Neural progenitor cell (in vitro differentiated cells): ENCODE results near the gene USP2. TPM values are rescaled to one million over a fixed set of nuclear protein-coding genes. Genes with fewer than 3 reads are reported as not detected.

Source experiments
- DNase-seq: peaks from one replicate; pipeline ENCODE4 v3.0.0-alpha.2; 2016; ENCODE audit warnings: low spot score
- H2AFZ ChIP-seq: fragments of 200-600 bp; sonication (generic); replicated peaks from 2 replicates; pipeline ENCODE4 v1.6.1; 2016; ENCODE audit warnings: antibody characterized with exemption
- H3F3A ChIP-seq: fragments of 200-600 bp; sonication (generic); 2 replicates; pipeline ENCODE4 v1.6.1; 2016; ENCODE audit warnings: antibody characterized with exemption, low read depth
- H3K27ac ChIP-seq: fragments of 200-600 bp; sonication (generic); 2 replicates; pipeline ENCODE4 v1.5.1; 2016; ENCODE audit warnings: mild to moderate bottlenecking
- H3K27me3 ChIP-seq: fragments of 200-600 bp; sonication (generic); 2 replicates; pipeline ENCODE4 v1.6.1; 2016; ENCODE audit warnings: mild to moderate bottlenecking, moderate library complexity
- H3K36me3 ChIP-seq: fragments of 200-600 bp; sonication (generic); 2 replicates; pipeline ENCODE4 v1.5.1; 2016
- H3K4me1 ChIP-seq: fragments of 200-600 bp; sonication (generic); 2 replicates; pipeline ENCODE4 v1.6.1; 2016; ENCODE audit warnings: mixed run types
- H3K4me2 ChIP-seq: fragments of 200-600 bp; sonication (generic); 2 replicates; pipeline ENCODE4 v1.6.1; 2016
- H3K4me3 ChIP-seq: fragments of 200-600 bp; sonication (generic); 2 replicates; pipeline ENCODE4 v1.5.1; 2016
- H3K79me2 ChIP-seq: fragments of 200-600 bp; sonication (generic); 2 replicates; pipeline ENCODE4 v1.6.1; 2016; ENCODE audit warnings: low read depth
- H3K9ac ChIP-seq: fragments of 200-600 bp; sonication (generic); 2 replicates; pipeline ENCODE4 v1.6.1; 2016
- H3K9me3 ChIP-seq: fragments of 200-600 bp; sonication (generic); 2 replicates; pipeline ENCODE4 v1.5.1; 2016; ENCODE audit warnings: low read depth
- H4K20me1 ChIP-seq: fragments of 200-600 bp; sonication (generic); 2 replicates; pipeline ENCODE4 v1.6.1; 2016; ENCODE audit warnings: low read depth
- H3K27ac Mint-ChIP-seq: 3 replicates; pipeline ENCODE4 v1.8.0; 2021; ENCODE audit warnings: mixed read lengths
- H3K27me3 Mint-ChIP-seq: 2 replicates; pipeline ENCODE4 v1.8.0; 2022; ENCODE audit warnings: low read depth, mild to moderate bottlenecking, inconsistent platforms, moderate library complexity, mixed read lengths; ENCODE audit not compliant: insufficient read depth
- H3K36me3 Mint-ChIP-seq: 3 replicates; pipeline ENCODE4 v1.8.0; 2021; ENCODE audit warnings: mixed read lengths
- H3K4me1 Mint-ChIP-seq: 3 replicates; pipeline ENCODE4 v1.8.0; 2021; ENCODE audit warnings: mixed read lengths
- H3K4me3 Mint-ChIP-seq: 3 replicates; pipeline ENCODE4 v1.8.0; 2021; ENCODE audit warnings: mild to moderate bottlenecking, moderate library complexity, mixed read lengths
- H3K9me3 Mint-ChIP-seq: 3 replicates; pipeline ENCODE4 v1.8.0; 2020; ENCODE audit warnings: mixed read lengths
- EZH2 ChIP-seq: fragments of 200-600 bp; sonication (generic); IDR thresholded peaks from 2 replicates; pipeline ENCODE4 v1.6.1; 2017; ENCODE audit warnings: antibody characterized with exemption, mild to moderate bottlenecking, moderate library complexity
- EZH2phosphoT487 ChIP-seq: fragments of 200-600 bp; sonication (generic); IDR thresholded peaks from 2 replicates; pipeline ENCODE4 v1.6.1; 2017; ENCODE audit warnings: antibody characterized with exemption
- total RNA-seq: library from RNA; depleted of rRNA; stranded (reverse); fragments of >200 nt; gene quantifications from 2 replicates; pipeline ENCODE4 v1.2.3, GENCODE V29; 2015; ENCODE audit warnings: low replicate concordance
- TF ChIP-seq, protein P1 (sequence below): fragments of 200-600 bp; sonication (generic); IDR thresholded peaks from 2 replicates; pipeline ENCODE4 v1.5.1; 2017; ENCODE audit warnings: antibody characterized with exemption, mild to moderate bottlenecking

Gene USP2
- total RNA-seq, 1 donor from 2014 or later = 2.6 TPM

DNA sequence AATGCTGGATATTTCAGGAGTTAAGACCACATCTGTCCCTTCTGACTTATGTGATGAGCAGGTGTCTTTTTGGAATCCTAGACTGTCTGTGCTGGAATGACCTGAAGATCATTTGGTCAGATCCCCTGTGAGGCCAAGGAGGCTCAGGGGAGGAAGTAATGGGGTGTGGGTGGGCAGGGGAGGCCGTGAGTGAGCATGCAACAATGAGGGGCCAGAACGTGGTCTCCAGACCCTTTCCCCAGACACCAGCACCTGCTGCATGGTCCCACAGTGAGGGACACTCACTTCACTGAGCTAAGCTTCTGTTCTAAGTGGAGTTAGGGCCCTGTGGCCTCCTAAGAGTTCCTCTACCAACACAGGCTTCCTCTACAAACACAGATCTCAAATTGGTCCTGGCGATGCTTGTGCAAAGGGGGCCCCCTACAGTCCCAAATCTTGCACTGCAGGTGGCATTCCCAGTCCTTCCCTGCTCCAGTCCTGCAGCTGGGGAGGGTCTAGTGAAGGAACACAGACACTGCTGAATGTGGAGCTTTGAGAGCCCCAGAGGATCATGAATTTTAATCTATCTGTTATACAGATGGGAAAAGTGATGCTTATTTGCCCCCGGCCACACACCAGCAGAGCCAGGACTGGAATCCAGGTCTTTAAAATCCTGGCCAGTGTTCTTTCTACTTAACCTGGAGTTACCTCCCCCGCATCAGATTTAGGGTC, 7.4 kb downstream of the USP2 start:
- H3K27me3 ChIP-seq = no peaks in the 10 kb centered on the region
- Mint-ChIP-seq H3K4me1 (peaks cover 67% of the 10 kb centered on the region), H3K27me3 (peaks cover 15% of the 10 kb centered on the region), H3K27ac (peak overlapping the region; percentile 72), H3K36me3 (no peaks in the 10 kb centered on the region), H3K9me3 (no peaks in the 10 kb centered on the region), H3K4me3 (peak overlapping the region; percentile 24)
- TF ChIP-seq, protein P1, sequence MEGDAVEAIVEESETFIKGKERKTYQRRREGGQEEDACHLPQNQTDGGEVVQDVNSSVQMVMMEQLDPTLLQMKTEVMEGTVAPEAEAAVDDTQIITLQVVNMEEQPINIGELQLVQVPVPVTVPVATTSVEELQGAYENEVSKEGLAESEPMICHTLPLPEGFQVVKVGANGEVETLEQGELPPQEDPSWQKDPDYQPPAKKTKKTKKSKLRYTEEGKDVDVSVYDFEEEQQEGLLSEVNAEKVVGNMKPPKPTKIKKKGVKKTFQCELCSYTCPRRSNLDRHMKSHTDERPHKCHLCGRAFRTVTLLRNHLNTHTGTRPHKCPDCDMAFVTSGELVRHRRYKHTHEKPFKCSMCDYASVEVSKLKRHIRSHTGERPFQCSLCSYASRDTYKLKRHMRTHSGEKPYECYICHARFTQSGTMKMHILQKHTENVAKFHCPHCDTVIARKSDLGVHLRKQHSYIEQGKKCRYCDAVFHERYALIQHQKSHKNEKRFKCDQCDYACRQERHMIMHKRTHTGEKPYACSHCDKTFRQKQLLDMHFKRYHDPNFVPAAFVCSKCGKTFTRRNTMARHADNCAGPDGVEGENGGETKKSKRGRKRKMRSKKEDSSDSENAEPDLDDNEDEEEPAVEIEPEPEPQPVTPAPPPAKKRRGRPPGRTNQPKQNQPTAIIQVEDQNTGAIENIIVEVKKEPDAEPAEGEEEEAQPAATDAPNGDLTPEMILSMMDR = peak; percentile 94
- TF ChIP-seq EZH2phosphoT487 (no peak), EZH2 (no peak)
- no peak overlapping the region for H3K27ac ChIP-seq
- no peak overlapping the region for H2AFZ ChIP-seq
- H3F3A ChIP-seq = peaks cover 44% of the 10 kb centered on the region
- no peaks in the 10 kb centered on the region for H3K9me3 ChIP-seq
- H3K9ac ChIP-seq = no peak overlapping the region
- peaks cover 65% of the 10 kb centered on the region for H3K4me1 ChIP-seq
- no peaks in the 10 kb centered on the region for H3K36me3 ChIP-seq
- H4K20me1 ChIP-seq = peaks cover 6% of the 10 kb centered on the region
- no peaks in the 10 kb centered on the region for H3K79me2 ChIP-seq
- H3K4me3 ChIP-seq = no peak overlapping the region
- DNase-seq = peak; percentile 89
- peak overlapping the region; percentile 28 for H3K4me2 ChIP-seq

DNA sequence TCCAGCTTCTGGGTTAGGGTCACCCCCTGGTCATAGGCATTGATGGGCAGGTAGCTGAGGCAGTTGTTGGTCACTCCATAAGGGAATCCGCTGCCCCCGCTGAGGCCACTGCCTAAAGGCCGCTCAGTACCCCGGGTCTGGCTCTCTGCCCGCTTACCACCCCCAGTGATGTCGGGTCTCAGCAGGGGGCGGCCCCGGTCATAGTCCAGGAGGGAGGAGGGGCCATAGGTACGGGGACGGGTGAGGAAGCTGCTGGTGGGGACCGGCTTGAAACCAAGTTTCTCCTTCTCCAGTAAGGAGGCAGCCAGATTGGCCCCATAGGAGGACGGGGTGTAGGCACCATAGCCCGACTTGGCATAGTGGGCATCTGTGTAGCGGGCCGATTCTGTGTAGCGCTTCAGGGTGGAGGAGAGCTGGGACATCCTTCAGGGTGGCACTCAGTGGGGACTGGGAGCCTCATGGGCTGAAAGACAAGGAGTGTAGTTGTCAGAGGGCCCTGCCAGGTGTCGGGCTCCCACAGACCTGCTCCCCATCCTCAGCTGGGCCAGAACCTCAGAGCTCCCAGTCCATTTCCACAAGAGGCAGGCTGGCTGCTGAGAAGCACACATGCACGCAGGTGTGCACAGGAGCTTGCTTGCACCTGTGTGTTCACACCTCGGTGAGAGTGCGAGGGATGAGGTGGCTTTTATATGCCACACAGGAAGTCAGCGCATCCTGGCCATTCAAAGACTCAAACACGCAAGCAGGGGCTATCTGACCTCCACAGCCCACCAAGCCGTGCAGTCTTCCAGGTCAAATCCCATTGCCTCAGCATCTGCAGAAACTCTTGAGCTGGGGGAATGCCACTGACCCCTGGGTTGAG, 8.2 kb downstream of the USP2 start:
- Mint-ChIP-seq H3K27ac (no peak overlapping the region), H3K9me3 (no peaks in the 10 kb centered on the region), H3K36me3 (no peaks in the 10 kb centered on the region), H3K4me3 (no peak overlapping the region), H3K27me3 (peaks cover 15% of the 10 kb centered on the region), H3K4me1 (peaks cover 67% of the 10 kb centered on the region)
- Histone ChIP-seq H3K9me3 (no peaks in the 10 kb centered on the region), H3K36me3 (no peaks in the 10 kb centered on the region), H3K4me2 (no peak overlapping the region), H3F3A (peaks cover 37% of the 10 kb centered on the region), H3K4me3 (no peak overlapping the region), H3K27ac (no peak overlapping the region), H3K4me1 (peaks cover 60% of the 10 kb centered on the region), H3K27me3 (no peaks in the 10 kb centered on the region), H3K9ac (no peak overlapping the region), H4K20me1 (peaks cover 3% of the 10 kb centered on the region), H2AFZ (no peak overlapping the region), H3K79me2 (no peaks in the 10 kb centered on the region)
- no peak for DNase-seq
- TF ChIP-seq EZH2 = no peak
- TF ChIP-seq, protein P1 = no peak

DNA sequence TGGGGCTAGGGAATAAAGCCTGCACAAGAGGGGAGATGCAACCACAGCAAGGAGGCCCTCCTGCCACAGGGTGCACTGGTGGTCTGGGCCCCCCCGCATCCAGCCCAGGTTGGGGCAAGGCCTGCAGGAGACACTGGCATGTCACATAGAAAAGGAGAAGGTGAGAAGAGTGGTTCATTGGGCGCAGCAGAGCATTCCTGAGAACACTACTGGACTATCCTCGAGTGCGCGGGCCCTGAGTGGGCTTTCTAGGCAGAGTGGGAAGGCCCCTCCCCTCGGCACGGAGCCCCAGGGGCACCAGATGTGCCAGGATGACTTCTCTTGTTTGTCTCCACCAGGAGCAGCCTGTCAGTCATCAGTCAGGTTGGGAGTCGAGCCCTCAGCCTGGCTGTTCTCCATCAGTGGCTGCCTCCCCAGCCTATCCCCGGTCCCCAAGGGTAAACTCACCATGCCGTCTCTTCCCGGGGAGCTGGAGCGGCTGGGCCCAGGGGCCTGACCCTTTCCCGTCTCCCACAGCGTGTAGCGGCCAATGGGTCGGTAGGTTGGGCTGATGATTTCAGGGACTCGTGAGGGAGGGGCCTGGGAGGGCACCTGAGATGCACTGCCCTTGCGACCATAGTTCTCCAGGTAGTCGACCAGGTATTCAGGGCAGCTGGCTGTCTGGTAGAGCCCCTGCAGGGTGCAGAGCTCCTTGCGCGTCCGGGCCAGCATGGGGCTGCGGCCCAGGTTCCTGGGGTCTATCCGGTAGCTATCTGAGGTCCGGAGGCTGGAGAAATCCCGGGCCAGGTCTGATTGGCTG, 9.0 kb downstream of the USP2 start:
- no peaks in the 10 kb centered on the region for H3K36me3 ChIP-seq
- Mint-ChIP-seq H3K9me3 (no peaks in the 10 kb centered on the region), H3K4me1 (peaks cover 69% of the 10 kb centered on the region), H3K36me3 (no peaks in the 10 kb centered on the region), H3K4me3 (no peak overlapping the region), H3K27me3 (peaks cover 15% of the 10 kb centered on the region), H3K27ac (peak overlapping the region; percentile 75)
- peaks cover 28% of the 10 kb centered on the region for H3F3A ChIP-seq
- no peak overlapping the region for H3K27ac ChIP-seq
- H3K4me3 ChIP-seq = no peak overlapping the region
- no peak for TF ChIP-seq EZH2phosphoT487
- TF ChIP-seq EZH2 = no peak
- TF ChIP-seq, protein P1 = no peak
- no peak overlapping the region for H3K4me2 ChIP-seq
- H3K27me3 ChIP-seq = no peaks in the 10 kb centered on the region
- peaks cover 52% of the 10 kb centered on the region for H3K4me1 ChIP-seq
- no peak overlapping the region for H3K9ac ChIP-seq
- DNase-seq = no peak
- H3K9me3 ChIP-seq = no peaks in the 10 kb centered on the region
- no peaks in the 10 kb centered on the region for H4K20me1 ChIP-seq
- no peaks in the 10 kb centered on the region for H3K79me2 ChIP-seq
- no peak overlapping the region for H2AFZ ChIP-seq
